Renal cortex interstitium (tissue), 11 donors: ENCODE measurements around the gene CD300A. TPM values are rescaled to one million over a fixed set of nuclear protein-coding genes. Genes with fewer than 3 reads are reported as not detected.

ENCODE experiments used
- DNase-seq, 11 donors: peaks; one replicate each; pipeline ENCODE4 v3.0.0-alpha.2; 2013; ENCODE audit warnings: low read depth in 9 of 11, low spot score in 4 of 11; ENCODE audit errors: extremely low read depth in 1 of 11
- polyA plus RNA-seq, 3 donors: library from polyadenylated mRNA; unstranded; fragments of 120-200 nt; gene quantifications; one replicate each; pipeline ENCODE4 v1.2.1, GENCODE V29; 2013; ENCODE audit not compliant: insufficient read length in 3 of 3

CD300A gene
- polyA plus RNA-seq, 3 donors: 1.00 to 2.8 (median 1.8) TPM

- DNase-seq: no peak
Measured at GRCh38 chr17:74452033-74452840, 14.2 kb upstream of the CD300A start.

GRCh38 chr17:74452841-74453661 is 13.4 kb upstream of the CD300A start:
- no peak for DNase-seq

- peak in 1 of 11 donors; percentile 89 for DNase-seq
Measured at GRCh38 chr17:74453665-74454196, 12.7 kb upstream of the CD300A start.

GRCh38 chr17:74454197-74455024 is 12.0 kb upstream of the CD300A start:
- peak in 7 of 11 donors; percentile 83 to 91 (median 88) for DNase-seq

- DNase-seq: no peak
Measured at GRCh38 chr17:74455025-74455545, 11.3 kb upstream of the CD300A start.

- DNase-seq: no peak
Measured at GRCh38 chr17:74455821-74456220, 10.6 kb upstream of the CD300A start.

GRCh38 chr17:74457146-74457819 is 9.2 kb upstream of the CD300A start:
- DNase-seq: peak in 3 of 11 donors; percentile 64 to 70 (median 68)

- DNase-seq: no peak
Measured at GRCh38 chr17:74457820-74458166, 8.6 kb upstream of the CD300A start.

GRCh38 chr17:74458835-74459234 is 7.6 kb upstream of the CD300A start:
- DNase-seq: no peak

GRCh38 chr17:74459622-74460021 is 6.8 kb upstream of the CD300A start:
- no peak for DNase-seq

- no peak for DNase-seq
Measured at GRCh38 chr17:74460241-74460640, 6.2 kb upstream of the CD300A start.

- no peak for DNase-seq
Measured at GRCh38 chr17:74460996-74461395, 5.4 kb upstream of the CD300A start.

- no peak for DNase-seq
Measured at GRCh38 chr17:74461611-74462010, 4.8 kb upstream of the CD300A start.

- no peak for DNase-seq
Measured at GRCh38 chr17:74464730-74465377, 1.6 kb upstream of the CD300A start.

GRCh38 chr17:74465378-74466110 is 890 bp upstream of the CD300A start:
- DNase-seq: no peak

- no peak for DNase-seq
Measured at GRCh38 chr17:74466828-74467184, 372 bp downstream of the CD300A start.

- no peak for DNase-seq
Measured at GRCh38 chr17:74467221-74467951, 952 bp downstream of the CD300A start.
